22Rv1 (cell line): Measurements from ENCODE around the gene SORL1.

Experiments used
- H3K27ac ChIP-seq: fragments of 450-650 bp; 2 replicates; pipeline ENCODE4 v1.5.1; 2017
- ZFX ChIP-seq: fragments of 450-650 bp; IDR thresholded peaks from 2 replicates; pipeline ENCODE4 v1.6.1; 2017; ENCODE audit warnings: antibody characterized with exemption, borderline replicate concordance
- TF ChIP-seq, protein P1 (sequence below): fragments of 450-650 bp; IDR thresholded peaks from 2 replicates; pipeline ENCODE4 v1.5.1; 2017; ENCODE audit warnings: mild to moderate bottlenecking

Gene SORL1

GRCh38 chr11:121672630-121673487 lies 220.7 kb downstream of the SORL1 start:
- no peak for TF ChIP-seq ZFX
- TF ChIP-seq, protein P1, sequence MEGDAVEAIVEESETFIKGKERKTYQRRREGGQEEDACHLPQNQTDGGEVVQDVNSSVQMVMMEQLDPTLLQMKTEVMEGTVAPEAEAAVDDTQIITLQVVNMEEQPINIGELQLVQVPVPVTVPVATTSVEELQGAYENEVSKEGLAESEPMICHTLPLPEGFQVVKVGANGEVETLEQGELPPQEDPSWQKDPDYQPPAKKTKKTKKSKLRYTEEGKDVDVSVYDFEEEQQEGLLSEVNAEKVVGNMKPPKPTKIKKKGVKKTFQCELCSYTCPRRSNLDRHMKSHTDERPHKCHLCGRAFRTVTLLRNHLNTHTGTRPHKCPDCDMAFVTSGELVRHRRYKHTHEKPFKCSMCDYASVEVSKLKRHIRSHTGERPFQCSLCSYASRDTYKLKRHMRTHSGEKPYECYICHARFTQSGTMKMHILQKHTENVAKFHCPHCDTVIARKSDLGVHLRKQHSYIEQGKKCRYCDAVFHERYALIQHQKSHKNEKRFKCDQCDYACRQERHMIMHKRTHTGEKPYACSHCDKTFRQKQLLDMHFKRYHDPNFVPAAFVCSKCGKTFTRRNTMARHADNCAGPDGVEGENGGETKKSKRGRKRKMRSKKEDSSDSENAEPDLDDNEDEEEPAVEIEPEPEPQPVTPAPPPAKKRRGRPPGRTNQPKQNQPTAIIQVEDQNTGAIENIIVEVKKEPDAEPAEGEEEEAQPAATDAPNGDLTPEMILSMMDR = no peak
- no peak overlapping the region for H3K27ac ChIP-seq

- no peak overlapping the region for H3K27ac ChIP-seq
- TF ChIP-seq, protein P1 = no peak
- no peak for TF ChIP-seq ZFX
Observed at GRCh38 chr11:121681550-121682268, 229.6 kb downstream of the SORL1 start.
